Activated naive CD4-positive, alpha-beta T cell treated with anti-CD3 and anti-CD28 coated beads, Interleukin-2, amount 10 ng/mL, durations not matched to agents 7 days and 5 days (primary cell): ENCODE measurements around the gene AKAP1.

Experiments used
- CTCF ChIA-PET: fragments of 350-600 bp; sonication (Branson Sonifier 250); formaldehyde crosslinking; loops from one replicate; lab custom pipeline; 2021; ENCODE audit warnings: antibody characterized with exemption; lab: Charles Lee
- DNase-seq: peaks from one replicate; pipeline ENCODE4 v3.0.0-alpha.2; 2020
- H3K27ac Mint-ChIP-seq: one replicate; pipeline ENCODE4 v1.8.0; 2021; ENCODE audit warnings: mild to moderate bottlenecking, moderate library complexity, mixed read lengths
- H3K27me3 Mint-ChIP-seq: one replicate; pipeline ENCODE4 v1.8.0; 2021; ENCODE audit warnings: mild to moderate bottlenecking, mixed read lengths
- H3K36me3 Mint-ChIP-seq: one replicate; pipeline ENCODE4 v1.8.0; 2021; ENCODE audit warnings: mixed read lengths
- H3K4me1 Mint-ChIP-seq: one replicate; pipeline ENCODE4 v1.8.0; 2021; ENCODE audit warnings: mixed read lengths
- H3K4me3 Mint-ChIP-seq: one replicate; pipeline ENCODE4 v1.8.0; 2021; ENCODE audit warnings: mild to moderate bottlenecking, moderate library complexity, mixed read lengths
- H3K9me3 Mint-ChIP-seq: one replicate; pipeline ENCODE4 v1.8.0; 2021; ENCODE audit warnings: mixed read lengths

Gene AKAP1

DNA sequence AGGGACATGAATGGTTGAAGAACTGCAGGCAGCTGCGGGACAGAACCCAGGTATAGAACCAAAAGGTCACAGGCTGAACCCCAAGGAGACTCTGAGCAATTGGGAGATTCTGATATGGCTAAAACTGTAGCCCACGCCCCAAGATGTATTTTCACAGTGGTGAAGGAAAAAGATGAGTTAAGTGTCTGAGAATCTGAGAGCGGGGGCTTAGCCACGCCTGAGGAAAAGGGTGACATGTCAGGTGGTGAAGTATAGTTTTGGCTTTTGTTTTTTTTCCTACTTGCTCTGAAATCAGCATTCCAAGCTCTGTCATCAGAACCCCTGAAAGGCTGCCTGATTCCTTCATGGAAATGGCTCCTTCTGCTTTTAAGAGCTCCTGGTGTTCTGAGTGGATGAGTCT lies 73.3 kb downstream of the AKAP1 start:
- Mint-ChIP-seq H3K4me3 (no peak overlapping the region), H3K27ac (no peak overlapping the region)

DNA sequence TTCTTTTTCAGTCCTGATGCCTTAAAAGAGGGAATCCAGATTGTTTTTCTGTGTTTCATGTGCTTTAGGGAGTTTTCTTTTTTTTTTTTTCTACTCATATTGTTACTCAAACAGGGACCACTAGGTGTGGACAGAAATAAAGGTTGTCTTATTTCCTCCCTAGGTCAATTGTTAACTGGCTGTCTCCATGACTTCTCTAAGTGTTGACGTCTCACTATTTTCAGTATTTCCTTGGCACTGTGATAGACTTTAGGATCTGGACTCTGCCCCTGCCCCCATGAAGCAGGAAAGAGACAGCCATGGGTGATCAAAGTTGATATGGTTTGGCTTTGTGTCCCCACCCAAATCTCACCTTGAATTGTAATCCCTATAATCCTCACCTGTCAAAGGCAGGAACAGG lies 73.7 kb downstream of the AKAP1 start:
- DNase-seq: no peak
- CTCF ChIA-PET: no interaction called here
- H3K4me3 Mint-ChIP-seq: no peak overlapping the region
- peaks cover 7% of the 10 kb centered on the region for H3K27me3 Mint-ChIP-seq
- no peaks in the 10 kb centered on the region for H3K36me3 Mint-ChIP-seq
- no peaks in the 10 kb centered on the region for H3K9me3 Mint-ChIP-seq
- H3K4me1 Mint-ChIP-seq: no peaks in the 10 kb centered on the region
- no peak overlapping the region for H3K27ac Mint-ChIP-seq

More for the DNA sequence above, 73.3 kb downstream of the AKAP1 start:
- H3K27me3 Mint-ChIP-seq: peaks cover 7% of the 10 kb centered on the region
- no peaks in the 10 kb centered on the region for H3K4me1 Mint-ChIP-seq
- no peaks in the 10 kb centered on the region for H3K36me3 Mint-ChIP-seq
- DNase-seq: no peak
- CTCF ChIA-PET: no interaction called here
- no peaks in the 10 kb centered on the region for H3K9me3 Mint-ChIP-seq

DNA sequence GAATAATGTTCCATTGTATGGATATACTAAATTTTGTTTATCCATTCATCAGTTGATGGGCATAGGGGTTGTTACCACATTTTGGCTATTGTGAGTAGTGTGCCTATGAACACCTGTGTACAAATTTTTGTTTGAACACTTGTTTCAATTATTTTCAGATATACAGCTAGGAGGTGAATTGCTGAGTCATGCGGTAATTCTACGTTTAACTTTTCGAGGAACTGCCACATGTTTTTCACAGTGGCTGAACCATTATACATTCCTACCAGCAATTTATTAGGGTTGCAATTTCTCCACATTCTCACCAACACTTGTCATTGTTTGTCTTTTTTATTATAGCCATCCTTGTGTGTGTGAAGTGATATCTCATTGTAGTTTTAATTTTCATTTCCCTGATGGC lies 75.6 kb downstream of the AKAP1 start:
- H3K4me1 Mint-ChIP-seq: no peaks in the 10 kb centered on the region
- no peaks in the 10 kb centered on the region for H3K9me3 Mint-ChIP-seq
- DNase-seq: no peak
- CTCF ChIA-PET: no interaction called here
- no peak overlapping the region for H3K4me3 Mint-ChIP-seq
- no peak overlapping the region for H3K27ac Mint-ChIP-seq
- H3K27me3 Mint-ChIP-seq: peaks cover 13% of the 10 kb centered on the region
- no peaks in the 10 kb centered on the region for H3K36me3 Mint-ChIP-seq

DNA sequence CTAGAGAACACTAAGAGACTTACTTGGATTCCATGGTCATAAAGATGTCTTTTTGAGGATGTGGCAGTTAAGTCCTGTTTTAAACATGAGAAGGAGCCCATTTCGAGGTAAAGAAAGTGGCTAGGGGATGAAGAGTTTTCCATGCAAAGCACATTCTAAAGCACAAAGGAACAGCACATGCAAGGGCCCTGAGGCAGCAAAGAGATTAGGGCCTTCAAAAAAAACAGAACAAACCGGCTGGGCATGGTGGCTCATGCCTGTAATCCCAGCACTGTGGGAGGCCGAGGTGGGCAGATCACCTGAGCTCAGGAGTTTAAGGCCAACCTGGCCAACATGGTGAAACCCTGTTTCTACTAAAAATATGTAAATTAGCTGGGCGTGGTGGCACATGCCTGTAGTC lies 79.8 kb downstream of the AKAP1 start:
- peaks cover 3% of the 10 kb centered on the region for H3K9me3 Mint-ChIP-seq
- CTCF ChIA-PET: no interaction called here
- H3K36me3 Mint-ChIP-seq: no peaks in the 10 kb centered on the region
- no peak for DNase-seq
- H3K4me3 Mint-ChIP-seq: no peak overlapping the region
- no peaks in the 10 kb centered on the region for H3K4me1 Mint-ChIP-seq
- H3K27me3 Mint-ChIP-seq: peaks cover 9% of the 10 kb centered on the region
- no peak overlapping the region for H3K27ac Mint-ChIP-seq

DNA sequence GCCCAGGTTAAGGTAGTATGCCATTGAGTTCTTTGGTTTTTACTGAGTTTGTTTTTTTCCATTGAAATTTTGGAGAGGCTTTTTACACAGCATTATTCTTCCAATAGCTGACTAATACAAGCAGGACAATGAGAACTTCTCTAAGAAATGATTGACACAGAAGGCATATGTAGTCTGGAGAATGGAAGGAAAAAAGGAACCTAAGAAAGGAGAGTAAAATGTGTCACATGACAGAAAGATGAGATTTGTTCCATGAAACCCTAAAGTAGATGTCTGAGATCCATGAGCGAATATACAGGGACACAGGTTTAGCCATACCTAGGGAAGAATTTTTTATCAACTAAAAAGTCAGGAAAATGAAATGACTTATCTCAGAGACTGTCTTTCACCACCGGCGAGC lies 80.7 kb downstream of the AKAP1 start:
- no peak for DNase-seq
- peaks cover 3% of the 10 kb centered on the region for H3K9me3 Mint-ChIP-seq
- no peak overlapping the region for H3K27ac Mint-ChIP-seq
- no peaks in the 10 kb centered on the region for H3K4me1 Mint-ChIP-seq
- CTCF ChIA-PET: no interaction called here
- H3K36me3 Mint-ChIP-seq: no peaks in the 10 kb centered on the region
- no peak overlapping the region for H3K4me3 Mint-ChIP-seq
- peaks cover 15% of the 10 kb centered on the region for H3K27me3 Mint-ChIP-seq

DNA sequence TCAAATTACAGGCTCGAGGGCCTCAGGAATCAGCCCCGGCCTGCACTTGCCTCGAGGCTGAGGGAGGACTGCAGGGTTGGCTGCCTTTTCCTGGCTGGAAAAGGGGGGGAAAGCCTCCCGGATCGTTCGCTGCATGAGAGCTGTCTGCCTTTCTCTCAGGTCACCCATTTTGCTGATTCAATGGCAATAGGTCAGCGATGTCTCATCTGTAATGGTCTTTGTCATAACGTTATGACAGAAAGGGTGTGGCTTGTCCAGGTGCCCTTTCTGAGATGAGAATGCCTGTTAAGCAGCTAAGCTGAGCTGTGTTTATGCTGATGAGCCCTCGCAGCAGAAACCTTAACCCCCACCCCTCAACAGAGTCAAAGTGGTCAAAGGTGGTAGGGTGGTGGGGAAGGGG lies 81.8 kb downstream of the AKAP1 start:
- Mint-ChIP-seq H3K9me3 (peaks cover 3% of the 10 kb centered on the region), H3K27me3 (peaks cover 22% of the 10 kb centered on the region), H3K27ac (no peak overlapping the region), H3K4me1 (no peaks in the 10 kb centered on the region), H3K4me3 (no peak overlapping the region), H3K36me3 (no peaks in the 10 kb centered on the region)
- no peak for DNase-seq
- CTCF ChIA-PET: interaction anchor here (1.2 kb wide), 1 partner anchor 617 kb away, joined by 3 read pairs; no protein-coding TSS in a partner anchor

DNA sequence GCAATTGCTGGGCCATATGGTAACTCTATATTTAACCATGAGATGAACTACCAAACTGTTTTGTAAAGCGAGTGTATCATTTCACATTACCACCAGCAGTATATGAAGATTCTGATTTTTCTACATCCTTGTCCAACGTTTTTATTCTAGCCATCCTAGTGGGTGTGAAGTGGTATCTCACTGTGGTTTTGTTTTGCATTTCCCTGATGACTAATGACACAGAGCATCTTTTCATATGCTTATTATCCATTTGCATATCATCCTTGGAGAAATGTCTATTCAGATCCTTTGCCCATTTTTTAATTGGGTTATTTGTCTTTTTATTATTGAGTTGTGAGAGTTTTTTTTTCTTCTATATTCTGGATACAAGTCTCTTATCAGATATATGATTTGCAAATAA lies 83.6 kb downstream of the AKAP1 start:
- H3K4me3 Mint-ChIP-seq: no peak overlapping the region
- CTCF ChIA-PET: no interaction called here
- H3K9me3 Mint-ChIP-seq: peaks cover 3% of the 10 kb centered on the region
- DNase-seq: no peak
- no peak overlapping the region for H3K27ac Mint-ChIP-seq
- no peaks in the 10 kb centered on the region for H3K4me1 Mint-ChIP-seq
- H3K27me3 Mint-ChIP-seq: peaks cover 36% of the 10 kb centered on the region
- no peaks in the 10 kb centered on the region for H3K36me3 Mint-ChIP-seq

DNA sequence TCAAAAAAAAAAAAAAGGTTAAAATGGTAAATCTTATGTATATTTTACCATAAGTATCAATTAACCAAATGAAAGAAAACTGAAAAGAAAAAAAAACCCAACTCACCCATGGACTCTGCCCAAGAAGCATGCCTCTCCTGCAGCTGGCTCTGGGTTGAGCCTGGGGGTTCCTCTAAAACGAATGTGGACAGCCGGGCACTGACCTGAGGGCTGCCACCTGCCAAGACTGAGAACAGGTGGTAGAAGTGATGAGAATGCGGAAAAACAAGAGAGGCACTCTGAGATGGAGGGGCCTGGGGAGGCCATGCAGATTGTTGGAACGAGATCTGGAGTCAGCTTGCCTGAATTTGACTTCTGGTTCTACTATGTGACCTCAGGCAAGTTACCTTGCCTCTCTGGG lies 85.8 kb downstream of the AKAP1 start:
- H3K4me3 Mint-ChIP-seq: no peak overlapping the region

More for the DNA sequence above, 85.8 kb downstream of the AKAP1 start:
- DNase-seq: no peak
- Mint-ChIP-seq H3K9me3 (peaks cover 3% of the 10 kb centered on the region), H3K4me1 (no peaks in the 10 kb centered on the region), H3K27ac (no peak overlapping the region), H3K36me3 (no peaks in the 10 kb centered on the region), H3K27me3 (peaks cover 46% of the 10 kb centered on the region)
- CTCF ChIA-PET: no interaction called here
